GM21367 (cell line): ENCODE data around the gene PADI3.
"Not testable (repeated sequence)": the region's sequence is repeated elsewhere in the genome, so short reads cannot be mapped to it uniquely, and the experiment has no call there.

ENCODE experiments used
- ATAC-seq: cut with Tn5 transposase; IDR thresholded peaks from one replicate; pipeline ENCODE4 v1.9.1; 2021; ENCODE audit not compliant: unreplicated experiment

PADI3 gene

DNA sequence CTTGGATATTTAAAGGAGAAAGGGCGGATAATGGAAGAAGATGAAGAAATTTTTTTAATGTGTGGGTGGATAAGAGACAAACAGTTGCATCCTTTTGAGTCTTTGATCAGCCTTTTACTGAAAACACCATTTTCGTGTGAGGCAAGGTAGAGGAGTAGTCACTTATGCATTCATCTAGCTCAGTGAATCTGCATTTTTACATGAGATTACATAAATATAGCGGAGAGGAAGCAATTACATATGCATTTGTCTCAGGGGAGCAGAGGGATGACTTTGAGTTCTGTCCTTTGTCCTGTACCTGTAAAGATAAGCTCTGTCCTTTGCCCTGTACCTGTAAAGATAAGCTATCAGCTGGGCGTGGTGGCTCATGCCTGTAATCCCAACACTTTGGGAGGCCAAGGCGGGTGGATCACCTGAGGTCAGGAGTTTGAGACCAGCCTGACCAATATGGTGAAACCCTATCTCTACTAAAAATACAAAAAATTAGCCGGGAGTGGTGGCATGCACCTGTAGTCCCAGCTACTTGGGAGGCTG lies 73.0 kb downstream of the PADI3 start:
- ATAC-seq: not testable (repeated sequence)

DNA sequence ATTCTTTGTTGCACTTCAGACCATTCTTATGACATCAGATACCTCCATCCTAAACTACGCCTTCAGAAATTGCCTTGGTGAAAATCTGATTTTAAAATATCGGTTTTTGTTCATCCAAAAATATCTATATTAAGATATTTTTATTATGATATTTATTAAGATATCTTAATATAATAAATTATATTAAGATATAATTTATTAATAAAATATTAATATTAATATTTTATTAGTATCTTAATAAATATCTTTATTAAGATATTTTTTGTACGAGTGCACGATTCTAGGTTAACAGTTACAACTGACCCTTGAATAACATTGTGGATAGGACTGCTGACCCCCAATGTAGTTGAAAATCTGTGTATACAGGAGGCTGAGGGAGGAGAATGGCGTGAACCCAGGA lies 80.0 kb downstream of the PADI3 start:
- no peak for ATAC-seq

DNA sequence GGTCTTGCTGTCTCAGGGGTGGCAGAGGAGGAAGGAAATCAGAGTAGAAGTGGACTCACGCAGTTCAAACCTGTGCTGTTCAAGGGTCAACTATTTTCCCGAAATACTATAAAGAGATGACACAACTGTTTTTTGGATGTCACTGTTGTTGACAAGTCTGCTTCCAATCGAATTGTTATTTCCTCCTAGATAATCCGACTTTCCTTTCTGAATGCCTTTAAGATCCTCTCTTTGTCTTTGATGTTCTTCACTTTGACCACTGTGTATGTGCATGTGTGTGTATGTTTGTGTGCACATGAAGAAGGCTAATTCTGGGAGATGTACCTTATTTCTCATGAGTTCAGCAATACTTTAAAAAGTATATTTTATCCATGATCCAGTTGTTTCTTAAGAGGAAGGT lies 80.7 kb downstream of the PADI3 start:
- ATAC-seq: no peak

DNA sequence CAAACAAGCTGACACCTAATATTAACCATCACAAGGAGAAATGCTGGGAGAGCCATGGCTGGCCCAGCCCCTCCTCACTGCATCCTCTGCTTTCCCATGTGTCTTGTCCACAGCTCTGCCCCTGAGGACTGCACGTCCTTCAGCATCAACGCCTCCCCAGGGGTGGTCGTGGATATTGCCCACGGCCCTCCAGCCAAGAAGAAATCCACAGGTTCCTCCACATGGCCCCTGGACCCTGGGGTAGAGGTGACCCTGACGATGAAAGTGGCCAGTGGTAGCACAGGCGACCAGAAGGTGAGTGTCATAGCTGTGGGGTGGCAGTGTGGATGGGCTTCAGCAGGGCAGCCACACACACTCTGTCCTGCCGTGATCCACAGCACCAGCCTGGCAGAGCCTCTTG lies 82.0 kb downstream of the PADI3 start:
- no peak for ATAC-seq

DNA sequence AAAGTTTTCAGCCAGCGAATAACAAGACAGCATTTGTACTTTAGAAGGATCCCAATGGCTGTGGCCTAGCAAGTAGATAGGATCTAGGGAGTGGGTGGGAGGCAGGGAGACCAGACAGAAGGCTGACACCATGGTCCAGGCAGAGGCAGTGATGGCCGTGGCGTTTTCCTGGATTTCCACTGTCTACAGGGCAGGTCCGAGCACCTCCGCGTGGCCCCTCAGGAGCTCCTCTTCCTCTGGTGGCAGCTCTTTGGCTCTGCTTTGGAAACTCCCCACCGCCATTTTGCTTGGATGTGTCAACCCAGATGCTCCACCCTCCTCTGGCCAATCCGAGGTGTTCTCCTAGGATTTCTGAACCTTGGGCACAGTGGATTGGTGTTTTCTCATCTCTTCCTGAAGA lies 84.2 kb downstream of the PADI3 start:
- no peak for ATAC-seq
